ENCODE data around the gene SH3BGRL.
A peak's percentile ranks its signal among the peaks of the same experiment; 100 is the strongest.

Gene SH3BGRL

DNA sequence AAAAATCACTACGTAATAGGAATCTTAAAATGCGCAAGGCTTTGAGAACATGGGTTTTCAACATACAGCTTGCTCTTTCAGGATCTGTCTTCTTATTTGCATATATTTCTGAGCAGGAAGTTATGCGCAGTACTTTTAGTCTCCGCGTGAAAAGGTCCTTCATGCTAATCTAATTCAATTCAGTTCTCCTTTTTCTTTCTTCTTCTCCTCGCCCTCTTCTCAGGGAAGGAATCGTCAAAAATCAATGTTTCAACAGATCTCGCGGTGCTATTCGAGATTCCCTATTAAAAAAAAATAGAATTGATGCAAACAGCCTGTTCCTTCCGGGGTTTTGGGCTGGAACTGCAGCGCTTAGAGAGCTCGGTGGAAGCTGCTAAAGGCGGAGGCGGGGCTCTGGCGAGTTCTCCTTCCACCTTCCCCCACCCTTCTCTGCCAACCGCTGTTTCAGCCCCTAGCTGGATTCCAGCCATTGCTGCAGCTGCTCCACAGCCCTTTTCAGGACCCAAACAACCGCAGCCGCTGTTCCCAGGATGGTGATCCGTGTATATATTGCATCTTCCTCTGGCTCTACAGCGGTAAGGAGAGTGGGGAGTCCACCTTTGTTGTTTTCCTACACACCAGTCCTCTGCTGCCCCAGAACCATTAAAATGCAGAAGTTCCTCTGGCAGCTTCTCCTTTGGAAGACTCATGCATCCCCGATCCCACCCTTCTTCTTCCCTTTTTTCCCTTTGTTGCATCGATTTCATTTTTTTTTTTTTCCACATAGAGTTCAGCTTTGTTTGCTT, at the start of gene SH3BGRL, which contains the start of gene HMGN5:
Gene SH3BGRL (plus strand): TSS at position 432 of the 785 bp plus-strand sequence. CDS start 99 bp downstream, at position 531.
Gene HMGN5 (minus strand): TSS at position 243 of the 785 bp plus-strand sequence. CDS start 80,364 bp downstream, outside the sequence.
- peak; percentile 86 for FAIRE-seq
- TF ChIP-seq POLR2A (IDR thresholded peaks at IDR 0.05; ENCODE audit: low read depth, low read length), result 0 out of 2 replicates have a peak, but pooled peaks have one; percentile 38
- DNase-seq (ENCODE audit: insufficient read length, low spot score), result peak; percentile 25

DNA sequence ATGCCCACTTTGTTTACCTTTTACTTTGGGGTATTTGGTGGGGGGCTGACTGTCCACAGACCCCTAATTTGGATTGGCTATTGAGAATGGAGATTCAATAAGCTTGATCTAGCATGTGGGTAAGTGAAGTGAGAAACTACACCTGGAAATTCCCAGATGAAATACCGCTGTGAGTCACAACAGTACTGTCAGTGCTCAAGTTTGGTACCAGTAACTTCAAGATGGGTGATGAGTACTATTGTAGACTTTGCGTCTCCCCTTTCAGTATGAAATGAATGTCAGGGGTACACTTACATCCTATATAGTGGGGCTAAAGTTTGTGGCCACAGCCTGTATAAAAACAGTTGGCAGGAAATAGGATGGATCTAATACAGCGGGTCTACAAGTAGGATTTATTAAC, 33.5 kb upstream of the SH3BGRL start:
- TF ChIP-seq POLR2A (IDR thresholded peaks at IDR 0.05; ENCODE audit: low read depth, low read length), result no peak
- DNase-seq (ENCODE audit: insufficient read length, low spot score) (no peak), FAIRE-seq (no peak)

DNA sequence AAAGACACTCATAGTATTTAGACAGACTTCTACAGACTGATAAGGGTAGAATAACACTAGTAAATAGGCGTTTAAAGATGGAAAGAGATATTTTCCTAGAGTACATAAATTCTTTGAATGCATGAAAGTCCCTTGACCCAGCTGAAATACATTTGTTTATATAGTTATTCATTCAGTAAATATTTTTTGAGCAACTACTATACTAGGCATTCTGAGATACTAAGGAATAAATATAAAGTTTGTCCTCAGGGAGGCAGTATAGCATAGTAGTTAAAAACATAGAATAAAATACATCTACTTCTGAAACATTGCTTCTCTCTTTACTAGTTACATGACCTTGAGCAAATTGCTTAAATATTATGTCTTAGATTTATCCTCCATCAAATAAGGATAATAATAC, 27.6 kb upstream of the SH3BGRL start:
- FAIRE-seq (no peak), DNase-seq (ENCODE audit: insufficient read length, low spot score) (peak; percentile 1)
- no peak for TF ChIP-seq POLR2A (IDR thresholded peaks at IDR 0.05; ENCODE audit: low read depth, low read length)

DNA sequence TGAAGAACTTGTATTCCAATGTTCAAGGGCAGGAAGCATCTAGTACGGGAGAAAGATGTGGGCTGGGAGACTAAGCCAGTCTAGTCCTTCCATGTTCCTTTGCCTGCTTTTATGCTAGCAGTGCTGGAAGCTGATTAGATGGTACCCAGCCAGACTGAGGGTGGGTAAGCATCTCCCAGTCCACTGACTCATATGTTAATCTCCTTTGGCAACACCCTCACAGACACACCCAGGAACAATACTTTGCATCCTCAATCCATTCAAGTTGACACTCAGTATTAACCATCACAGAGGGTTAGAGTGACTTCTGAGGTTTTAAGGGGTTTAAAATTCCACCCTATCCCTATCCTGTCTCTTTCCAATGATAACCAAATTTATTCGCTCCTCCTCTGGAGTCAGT, 6.6 kb upstream of the SH3BGRL start:
- no peak for TF ChIP-seq POLR2A (IDR thresholded peaks at IDR 0.05; ENCODE audit: low read depth, low read length)
- FAIRE-seq (no peak), DNase-seq (ENCODE audit: insufficient read length, low spot score) (no peak)

DNA sequence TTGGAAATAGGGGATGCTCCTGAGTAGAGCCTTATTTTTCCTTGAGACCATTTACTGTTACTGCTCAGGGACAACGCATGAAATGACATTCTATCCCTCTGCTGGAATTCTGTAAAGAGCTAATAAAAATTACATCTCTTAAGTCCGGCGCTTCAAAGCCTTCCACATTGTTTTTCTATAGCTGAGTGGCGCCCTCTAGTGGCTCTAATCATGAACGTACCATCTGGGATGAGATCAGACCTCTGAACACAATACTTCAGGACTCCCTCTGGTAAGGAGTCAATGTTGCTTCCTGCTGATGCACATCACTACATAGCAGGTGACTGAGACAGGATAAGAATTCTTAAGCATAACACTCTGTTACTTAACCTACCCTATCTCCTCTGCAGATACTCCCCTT, 6.2 kb upstream of the SH3BGRL start:
- FAIRE-seq (peak; percentile 74), DNase-seq (ENCODE audit: insufficient read length, low spot score) (peak; percentile 12)
- no peak for TF ChIP-seq POLR2A (IDR thresholded peaks at IDR 0.05; ENCODE audit: low read depth, low read length)

DNA sequence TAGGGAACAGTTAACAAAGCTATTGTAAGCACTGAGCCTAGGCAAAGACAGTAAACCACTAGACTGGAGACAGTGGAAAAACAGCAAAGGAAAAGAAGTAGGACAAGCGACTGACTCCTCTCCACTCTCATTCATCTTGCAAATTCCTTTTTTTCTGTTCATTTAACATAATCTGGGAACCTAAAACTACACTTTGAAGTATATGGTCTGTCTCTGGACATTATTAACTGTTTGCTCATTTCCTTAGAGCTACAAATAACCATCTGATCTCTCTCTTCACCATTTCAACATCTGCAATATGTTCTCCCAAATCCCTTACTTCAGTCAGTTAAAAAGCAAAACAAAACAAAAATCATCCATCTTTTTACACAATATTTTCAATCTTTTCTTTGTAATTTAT, 831 bp upstream of the SH3BGRL start:
- no peak for TF ChIP-seq POLR2A (IDR thresholded peaks at IDR 0.05; ENCODE audit: low read depth, low read length)
- FAIRE-seq (no peak), DNase-seq (ENCODE audit: insufficient read length, low spot score) (no peak)

DNA sequence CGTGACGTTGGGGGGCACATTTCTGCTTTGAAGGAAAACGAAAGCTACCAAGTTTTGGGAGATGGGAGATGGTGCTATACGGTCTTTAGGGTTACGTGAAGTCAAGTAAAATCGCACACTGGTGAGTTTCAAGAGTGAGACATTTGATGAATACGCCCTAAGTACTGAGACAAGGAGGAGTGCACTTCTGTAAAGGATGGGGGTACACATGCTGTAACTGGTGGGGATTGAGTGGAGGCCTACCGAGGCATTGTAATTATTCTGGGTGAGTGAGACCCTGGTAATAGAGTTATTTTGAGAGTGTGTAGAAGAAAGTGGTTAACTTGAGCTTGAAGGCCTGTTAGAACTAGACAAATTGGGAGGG, 536 bp downstream of the SH3BGRL start:
- FAIRE-seq (no peak), DNase-seq (ENCODE audit: insufficient read length, low spot score) (no peak)
- TF ChIP-seq POLR2A (IDR thresholded peaks at IDR 0.05; ENCODE audit: low read depth, low read length), result no peak

DNA sequence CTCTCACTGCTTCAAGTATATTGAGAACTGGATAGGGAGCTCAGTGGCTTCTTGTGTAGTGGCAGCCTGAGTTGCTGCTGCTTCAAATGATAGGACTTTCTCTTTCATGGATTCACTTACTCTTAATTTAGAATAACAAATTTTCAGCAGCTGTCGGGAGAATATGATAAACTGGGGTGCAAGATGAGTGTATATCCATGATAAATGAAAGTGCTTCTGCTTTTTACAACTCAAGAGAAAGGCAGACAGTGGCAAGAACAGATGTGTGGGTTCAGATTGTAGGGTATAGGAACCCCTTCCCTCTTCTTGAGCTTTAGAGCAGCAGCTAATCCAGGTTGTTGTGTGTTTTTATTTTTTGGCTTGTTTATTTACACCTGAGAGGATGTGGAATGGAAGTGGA, 1.0 kb downstream of the SH3BGRL start:
- FAIRE-seq, result no peak

DNA sequence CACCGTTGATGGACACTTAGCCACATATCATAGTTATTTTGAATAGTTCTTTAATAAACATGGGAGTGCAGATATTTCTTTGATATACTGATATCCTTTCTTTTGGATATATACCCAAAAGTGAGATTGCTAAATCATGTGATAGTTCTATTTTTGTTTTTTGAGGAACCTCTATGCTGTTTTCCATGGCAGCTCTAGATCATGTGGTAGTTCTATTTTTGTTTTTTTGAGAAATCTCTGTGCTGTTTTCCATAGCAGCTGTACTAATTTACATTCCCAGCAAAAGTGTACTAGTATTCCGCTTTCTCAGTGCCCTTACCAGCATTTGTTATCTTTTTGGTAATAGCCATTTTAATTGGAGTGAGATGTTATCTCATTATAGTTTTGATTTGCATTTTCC, 3.6 kb downstream of the SH3BGRL start:
- no peak for FAIRE-seq
- DNase-seq (ENCODE audit: insufficient read length, low spot score), result no peak
- TF ChIP-seq POLR2A (IDR thresholded peaks at IDR 0.05; ENCODE audit: low read depth, low read length), result no peak

More for the DNA sequence above, 1.0 kb downstream of the SH3BGRL start:
- no peak for TF ChIP-seq POLR2A (IDR thresholded peaks at IDR 0.05; ENCODE audit: low read depth, low read length)
- no peak for DNase-seq (ENCODE audit: insufficient read length, low spot score)

DNA sequence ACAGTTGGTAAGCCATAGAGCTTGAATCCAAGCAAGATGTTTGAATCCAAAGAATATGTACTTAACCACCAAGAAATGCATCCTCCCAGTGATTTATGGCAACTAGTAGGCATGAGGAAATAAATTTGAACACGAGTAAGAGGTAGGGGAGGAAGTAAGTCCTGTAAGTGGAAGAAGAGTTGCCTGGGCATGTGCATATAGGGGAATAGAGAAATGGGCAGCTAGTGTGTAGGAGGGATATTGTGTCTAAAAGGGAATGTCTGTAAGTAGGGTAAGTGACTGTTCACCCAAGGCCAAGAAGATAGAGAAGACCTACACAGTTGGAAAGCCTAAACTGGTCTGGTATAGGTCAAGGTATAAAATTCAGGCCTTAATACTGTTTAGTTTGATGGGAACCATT, 4.6 kb downstream of the SH3BGRL start:
- no peak for TF ChIP-seq POLR2A (IDR thresholded peaks at IDR 0.05; ENCODE audit: low read depth, low read length)
- FAIRE-seq, result no peak
- DNase-seq (ENCODE audit: insufficient read length, low spot score), result no peak

DNA sequence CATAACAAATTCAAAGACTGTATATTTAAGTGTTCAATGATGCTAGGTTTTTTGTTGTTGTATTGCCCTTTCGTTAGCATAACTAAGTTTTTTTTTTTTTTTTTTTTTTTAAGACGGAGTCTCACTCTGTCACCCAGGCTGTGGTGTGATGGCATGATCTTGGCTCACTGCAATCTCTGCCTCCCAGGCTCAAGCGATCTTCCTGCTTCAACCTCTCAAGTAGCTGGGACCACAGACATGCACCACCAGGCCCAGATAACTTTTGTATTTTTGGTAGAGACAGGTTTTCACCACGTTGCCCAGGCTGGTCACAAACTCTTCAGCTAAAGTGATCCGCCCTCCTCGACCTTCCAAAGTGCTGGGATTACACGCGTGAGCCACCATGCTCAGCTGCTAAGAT, 7.0 kb downstream of the SH3BGRL start:
- DNase-seq (ENCODE audit: insufficient read length, low spot score) (no peak), FAIRE-seq (no peak)
- no peak for TF ChIP-seq POLR2A (IDR thresholded peaks at IDR 0.05; ENCODE audit: low read depth, low read length)

DNA sequence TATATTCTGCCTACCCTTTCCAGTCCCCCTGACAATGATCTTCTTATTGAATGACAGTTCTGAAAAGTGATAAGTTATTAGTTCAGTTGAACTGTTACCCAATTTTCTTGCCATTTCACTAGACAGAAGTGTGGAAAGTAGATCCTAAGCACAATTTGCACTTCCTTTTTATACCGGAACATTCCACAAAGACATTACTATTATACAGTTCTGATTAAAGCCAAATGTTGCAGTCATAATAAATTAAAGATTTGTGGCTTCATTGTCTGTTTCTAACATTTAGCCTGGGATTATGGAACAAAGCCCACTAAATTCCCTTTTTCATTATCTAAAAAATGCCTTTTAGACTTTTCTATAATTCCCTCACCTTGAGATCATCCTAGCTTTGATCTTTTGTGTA, 13.8 kb downstream of the SH3BGRL start:
- DNase-seq (ENCODE audit: insufficient read length, low spot score) (no peak), FAIRE-seq (no peak)
- no peak for TF ChIP-seq POLR2A (IDR thresholded peaks at IDR 0.05; ENCODE audit: low read depth, low read length)

DNA sequence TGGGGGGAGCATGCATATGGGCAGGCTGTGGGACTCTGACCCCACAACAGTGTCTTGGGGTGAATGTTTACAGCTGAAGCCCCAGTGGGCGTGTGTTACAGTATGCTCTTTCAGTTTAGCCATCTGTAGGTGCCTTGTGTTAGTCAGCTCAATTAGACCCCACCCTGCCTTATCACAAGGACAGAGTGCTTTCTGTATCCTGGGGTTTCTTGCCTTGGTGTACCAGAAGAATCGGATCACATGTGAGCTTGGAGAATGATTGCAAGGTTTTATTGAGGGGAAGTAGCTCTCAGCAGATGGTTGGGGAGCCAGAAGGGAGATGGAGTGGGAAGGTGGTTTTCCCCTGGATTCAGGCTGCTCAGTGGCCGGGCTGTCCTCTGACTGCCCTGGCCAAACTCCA, 27.3 kb downstream of the SH3BGRL start:
- DNase-seq (ENCODE audit: insufficient read length, low spot score) (no peak), FAIRE-seq (no peak)
- TF ChIP-seq POLR2A (IDR thresholded peaks at IDR 0.05; ENCODE audit: low read depth, low read length), result no peak

DNA sequence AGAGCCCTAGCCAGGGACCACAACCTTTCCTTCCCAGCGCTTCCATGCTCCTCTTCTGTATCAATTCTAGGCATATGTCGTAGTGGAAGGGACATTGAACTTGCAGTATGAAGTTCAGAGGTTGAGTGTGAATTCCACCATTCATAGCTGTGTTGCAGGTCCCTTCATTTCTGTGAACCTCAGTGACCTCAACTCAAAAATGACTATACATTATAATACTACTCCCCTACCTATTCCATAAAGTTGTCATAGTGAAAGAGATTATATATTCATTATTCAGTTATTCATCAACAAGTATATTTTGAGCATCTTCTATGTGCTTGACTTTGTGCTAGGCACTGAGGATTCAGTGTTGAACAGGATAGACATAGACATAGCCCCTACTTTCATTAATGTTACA, 28.0 kb downstream of the SH3BGRL start:
- FAIRE-seq (no peak), DNase-seq (ENCODE audit: insufficient read length, low spot score) (no peak)
- TF ChIP-seq POLR2A (IDR thresholded peaks at IDR 0.05; ENCODE audit: low read depth, low read length), result no peak

DNA sequence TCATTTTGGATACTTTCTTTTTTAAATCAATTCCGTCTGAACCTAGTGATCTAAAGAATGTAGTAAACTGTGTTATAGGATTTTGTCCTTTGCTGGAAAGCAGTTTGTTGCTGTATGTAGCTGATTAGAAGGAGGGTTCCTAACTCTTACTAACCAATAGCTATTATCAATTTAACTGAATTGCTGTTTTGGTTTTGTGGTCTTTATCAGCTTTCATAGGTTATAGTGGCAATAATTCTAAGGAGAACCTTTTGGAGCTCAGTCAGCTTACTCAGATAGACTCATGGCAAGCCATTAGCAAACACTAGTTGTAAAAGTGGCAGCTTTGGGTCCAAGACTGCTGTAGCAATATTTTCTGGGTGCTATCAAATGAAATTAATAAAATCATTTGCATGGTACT, 29.6 kb downstream of the SH3BGRL start:
- FAIRE-seq (no peak), DNase-seq (ENCODE audit: insufficient read length, low spot score) (no peak)
- TF ChIP-seq POLR2A (IDR thresholded peaks at IDR 0.05; ENCODE audit: low read depth, low read length), result no peak

Measured in H54 (cell line).